ENCODE measurements around the gene TRIM65. TPM values are rescaled to one million over a fixed set of nuclear protein-coding genes. Genes with fewer than 3 reads are reported as not detected.
A peak's percentile ranks its signal among the peaks of the same experiment; 100 is the strongest.

Gene TRIM65
- total and polyA plus RNA-seq, 8 donors, result 8.2 to 13.1 (median 10.5) TPM

- whole genome bisulfite sequencing, 2 donors, result 45% methylated on average over 28 of the region's 28 CpGs
- peak in 2 of 6 donors; percentile 36 to 76 for DNase-seq
- intact Hi-C loops (cut with DNase I), result no loop called here
Measured at GRCh38 chr17:75895370-75896155, 1.2 kb downstream of the TRIM65 start.

DNA sequence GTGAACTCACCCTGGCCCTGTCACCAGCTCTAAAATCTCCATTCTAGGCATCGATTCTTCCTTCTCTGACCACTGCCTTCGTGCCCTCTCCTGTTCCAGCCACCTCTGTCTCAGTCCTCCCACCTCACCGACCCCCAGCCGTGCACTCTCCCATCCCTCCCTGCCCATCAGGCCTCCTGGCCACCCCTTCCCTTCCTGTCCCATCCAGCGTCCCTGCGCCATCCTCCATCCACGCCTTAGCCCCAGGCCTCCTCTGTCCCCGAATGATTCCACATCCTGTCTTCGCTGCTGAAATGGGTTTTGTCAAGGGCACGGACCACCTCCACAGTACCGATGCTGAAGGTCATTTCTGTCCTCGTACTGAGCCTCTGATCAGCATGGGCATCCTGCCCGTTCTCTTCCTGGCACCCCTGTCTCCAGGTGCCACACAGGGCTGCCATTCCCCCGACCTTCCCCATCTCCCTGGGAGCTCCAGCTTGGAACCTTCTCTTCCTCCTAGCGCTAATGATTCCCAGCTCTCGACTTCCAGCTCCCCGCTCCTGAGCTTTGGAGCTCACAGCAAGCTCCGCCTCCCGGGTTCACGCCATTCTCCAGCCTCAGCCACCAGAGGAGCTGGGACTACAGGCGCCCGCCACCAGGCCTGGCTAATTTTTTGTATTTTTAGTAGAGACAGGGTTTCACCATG, 2.6 kb downstream of the TRIM65 start:
- TF ChIP-seq, protein P1, sequence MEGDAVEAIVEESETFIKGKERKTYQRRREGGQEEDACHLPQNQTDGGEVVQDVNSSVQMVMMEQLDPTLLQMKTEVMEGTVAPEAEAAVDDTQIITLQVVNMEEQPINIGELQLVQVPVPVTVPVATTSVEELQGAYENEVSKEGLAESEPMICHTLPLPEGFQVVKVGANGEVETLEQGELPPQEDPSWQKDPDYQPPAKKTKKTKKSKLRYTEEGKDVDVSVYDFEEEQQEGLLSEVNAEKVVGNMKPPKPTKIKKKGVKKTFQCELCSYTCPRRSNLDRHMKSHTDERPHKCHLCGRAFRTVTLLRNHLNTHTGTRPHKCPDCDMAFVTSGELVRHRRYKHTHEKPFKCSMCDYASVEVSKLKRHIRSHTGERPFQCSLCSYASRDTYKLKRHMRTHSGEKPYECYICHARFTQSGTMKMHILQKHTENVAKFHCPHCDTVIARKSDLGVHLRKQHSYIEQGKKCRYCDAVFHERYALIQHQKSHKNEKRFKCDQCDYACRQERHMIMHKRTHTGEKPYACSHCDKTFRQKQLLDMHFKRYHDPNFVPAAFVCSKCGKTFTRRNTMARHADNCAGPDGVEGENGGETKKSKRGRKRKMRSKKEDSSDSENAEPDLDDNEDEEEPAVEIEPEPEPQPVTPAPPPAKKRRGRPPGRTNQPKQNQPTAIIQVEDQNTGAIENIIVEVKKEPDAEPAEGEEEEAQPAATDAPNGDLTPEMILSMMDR (IDR thresholded peaks at IDR 0.05), result no peak
- no peak for FAIRE-seq
- WGBS, 2 donors, result 75 to 77% methylated on average over 22 of the region's 22 CpGs
- no peak for ATAC-seq
- H3K27me3 ChIP-seq, result no peaks in the 10 kb centered on the region
- H3K4me1 ChIP-seq, result peaks cover 7 to 10% (median 8%) of the 10 kb centered on the region in 3 donors
- intact Hi-C loops (cut with DNase I), result no loop called here
- peaks cover 0 to 12% (median 2%) of the 10 kb centered on the region in 3 donors for H3K36me3 ChIP-seq
- H3K27ac ChIP-seq, result no peak overlapping the region
- no peak overlapping the region for H3K4me3 ChIP-seq
- H3K9me3 ChIP-seq, result no peaks in the 10 kb centered on the region
- DNase-seq, result peak in 1 of 6 donors; percentile 55

More at GRCh38 chr17:75895370-75896155, 1.2 kb downstream of the TRIM65 start:
- Histone ChIP-seq H3K9me3 (no peaks in the 10 kb centered on the region), H3K27me3 (no peaks in the 10 kb centered on the region), H3K36me3 (peaks cover 0 to 18% (median 6%) of the 10 kb centered on the region in 3 donors), H3K27ac (peak overlapping the region; percentile 81 to 95 (median 88)), H3K4me1 (peaks cover 7 to 10% (median 8%) of the 10 kb centered on the region in 3 donors), H3K4me3 (peak overlapping the region; percentile 58 to 86 (median 80))
- ATAC-seq (peak in 1 of 4 donors; percentile 1), FAIRE-seq (no peak)
- TF ChIP-seq, protein P1 (IDR thresholded peaks at IDR 0.05), result no peak

DNA sequence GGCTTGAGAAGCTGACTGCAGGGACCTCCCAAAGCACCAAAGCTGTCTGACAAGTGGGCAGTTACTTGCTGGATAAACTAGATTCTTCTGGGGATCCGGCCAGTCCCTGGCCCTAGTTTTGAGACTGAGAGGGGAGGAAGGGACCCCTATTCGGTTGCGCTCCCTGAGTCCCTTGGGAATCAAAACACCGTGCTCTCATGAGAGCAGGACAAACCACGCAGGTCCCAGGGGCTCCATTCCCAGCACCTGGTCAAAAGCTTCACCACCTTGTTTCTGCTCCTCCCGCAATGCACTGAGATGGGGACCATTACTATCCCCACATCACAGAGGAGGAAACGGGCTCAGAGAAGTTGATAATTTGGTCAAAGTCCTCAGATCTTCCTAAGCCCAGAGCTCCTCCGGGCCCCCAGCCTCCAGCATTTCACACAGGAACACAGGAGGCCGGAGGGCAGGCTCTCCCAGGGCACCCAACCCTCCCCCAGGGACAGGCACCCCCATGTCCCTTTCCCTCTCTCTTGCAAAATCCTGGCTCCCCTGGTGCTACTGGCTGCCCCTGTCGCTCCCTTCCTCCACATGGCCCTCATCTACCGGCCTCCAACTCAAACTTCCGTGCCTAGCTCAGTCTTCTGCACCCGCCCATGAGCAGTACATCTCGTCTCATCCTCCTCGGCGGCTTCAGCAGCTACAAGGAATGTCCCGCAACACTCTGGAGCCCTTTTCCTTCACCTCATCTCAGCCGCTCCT, 3.3 kb downstream of the TRIM65 start:
- Histone ChIP-seq H3K27ac (no peak overlapping the region), H3K27me3 (no peaks in the 10 kb centered on the region), H3K4me3 (no peak overlapping the region), H3K4me1 (peaks cover 7 to 10% (median 8%) of the 10 kb centered on the region in 3 donors), H3K36me3 (peaks cover 0 to 5% (median 0%) of the 10 kb centered on the region in 3 donors), H3K9me3 (no peaks in the 10 kb centered on the region)
- TF ChIP-seq, protein P1 (IDR thresholded peaks at IDR 0.05), result no peak
- peak in 1 of 6 donors; percentile 34 for DNase-seq
- intact Hi-C loops (cut with DNase I), result no loop called here
- no peak for ATAC-seq
- 92 to 93% methylated on average over 18 of the region's 18 CpGs for WGBS, 2 donors
- FAIRE-seq, result no peak

DNA sequence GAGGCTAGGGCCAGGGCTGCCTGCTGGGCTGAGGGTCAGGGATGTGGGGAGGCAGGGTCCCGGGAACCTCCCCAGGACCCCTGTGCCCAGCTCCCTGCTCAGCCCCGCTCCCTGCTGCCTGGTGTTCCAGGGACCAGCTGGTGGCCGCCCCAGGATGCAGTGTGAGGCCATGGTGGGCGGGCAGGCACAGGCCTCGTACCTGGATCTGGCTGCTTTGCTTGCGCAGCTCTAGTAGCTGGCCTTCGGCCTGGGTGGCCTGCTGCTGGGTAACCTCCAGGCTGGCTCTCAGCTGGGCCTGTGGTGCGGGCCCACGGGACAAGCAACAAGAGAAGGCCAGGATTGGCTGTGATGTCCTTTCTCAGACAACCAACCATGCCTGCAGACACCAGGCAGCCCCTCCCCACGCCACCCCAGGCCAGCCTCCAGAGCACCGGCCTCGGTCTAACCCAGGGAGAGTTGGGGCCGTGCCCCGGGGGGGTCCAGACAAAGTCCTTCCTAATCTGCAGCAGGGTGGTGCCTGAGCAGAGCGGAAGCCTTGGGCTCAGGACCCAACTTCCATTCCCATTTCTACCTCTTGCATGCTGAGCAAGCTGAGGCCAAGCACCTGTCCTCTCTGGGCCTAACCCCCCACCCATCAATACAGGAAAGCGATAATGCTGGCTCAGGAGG, 4.1 kb downstream of the TRIM65 start:
- H3K27me3 ChIP-seq, result no peaks in the 10 kb centered on the region
- no peak overlapping the region for H3K4me3 ChIP-seq
- no peaks in the 10 kb centered on the region for H3K36me3 ChIP-seq
- H3K27ac ChIP-seq, result no peak overlapping the region
- no peak for FAIRE-seq
- TF ChIP-seq, protein P1 (IDR thresholded peaks at IDR 0.05), result no peak
- ATAC-seq, result no peak
- intact Hi-C loops (cut with DNase I), result no loop called here
- DNase-seq, result peak in 1 of 6 donors; percentile 11
- peaks cover 7 to 10% (median 8%) of the 10 kb centered on the region in 3 donors for H3K4me1 ChIP-seq
- WGBS, 2 donors, result 90 to 94% methylated on average over 15 to 16 of the region's 16 CpGs
- H3K9me3 ChIP-seq, result no peaks in the 10 kb centered on the region
